ENCODE measurements around the gene SMPD4.
"Not testable (repeated sequence)": the region's sequence is repeated elsewhere in the genome, so short reads cannot be mapped to it uniquely, and the experiment has no call there.

GRCh38 chr2:130141002-130141401, 40.4 kb downstream of the SMPD4 start:
- not testable (repeated sequence) for TF ChIP-seq CTCF, POLR2A, POLR2AphosphoS5 (IDR thresholded peaks at IDR 0.05)

Data from stomach (tissue), 4 donors.